Tibial nerve (tissue), 4 donors: ENCODE data around the gene ATP11A. TPM values are rescaled to one million over a fixed set of nuclear protein-coding genes. Genes with fewer than 3 reads are reported as not detected.

Experiments
- DNase-seq, 2 donors: peaks; one replicate each; pipeline ENCODE4 v3.0.0-alpha.2; 2019; ENCODE audit warnings: low spot score in 2 of 2
- H3K27ac ChIP-seq, 4 donors: fragments of 200-600 bp; sonication (generic) in 3 of 4; one replicate each; pipeline ENCODE4 v1.5.1; 2017 to 2019; ENCODE audit warnings: mild to moderate bottlenecking in 1 of 4
- H3K27me3 ChIP-seq, 2 donors: fragments of 200-600 bp; sonication (generic) in 1 of 2; one replicate each; pipeline versions ENCODE4 v1.5.1 to v1.6.0; 2017 to 2019
- H3K36me3 ChIP-seq, 3 donors: fragments of 200-600 bp; sonication (generic); one replicate each; pipeline ENCODE4 v1.5.1; 2018 to 2019
- H3K4me1 ChIP-seq, 4 donors: fragments of 200-600 bp; sonication (generic) in 3 of 4; one replicate each; pipeline ENCODE4 v1.5.1; 2017 to 2019
- H3K4me3 ChIP-seq, 4 donors: fragments of 200-600 bp; sonication (generic) in 3 of 4; one replicate each; pipeline ENCODE4 v1.5.1; 2017 to 2019; ENCODE audit warnings: mild to moderate bottlenecking in 1 of 4, moderate library complexity in 1 of 4
- H3K9me3 ChIP-seq, 4 donors: fragments of 200-600 bp; sonication (generic) in 3 of 4; one replicate each; pipeline ENCODE4 v1.5.1; 2017 to 2019
- EP300 ChIP-seq, 2 donors: sonication (generic); formaldehyde crosslinking; IDR thresholded peaks; one replicate each; pipeline ENCODE4 v1.6.1; 2017; ENCODE audit warnings: antibody characterized with exemption in 2 of 2, mild to moderate bottlenecking in 1 of 2
- POLR2A ChIP-seq, 2 donors: fragments of 450-650 bp; IDR thresholded peaks; one replicate each; pipeline ENCODE4 v1.6.1; 2017; ENCODE audit warnings: antibody characterized with exemption in 2 of 2, mild to moderate bottlenecking in 2 of 2, moderate library complexity in 2 of 2
- WGBS, 2 donors: methylation state at CpG; one replicate each; pipeline ENCODE4 v1.1.5; 2018; 5-methylcytosine and 5-hydroxymethylcytosine counted together
- total RNA-seq, 4 donors: library from RNA; depleted of rRNA; stranded (reverse); fragments of >200 nt; gene quantifications; one replicate each; pipeline ENCODE4 v1.1.0, GENCODE V29; 2016
- TF ChIP-seq, protein P1 (sequence below), 5 experiments: fragments of 200-600 bp in 3 of 5; fragments of 450-650 bp in 2 of 5; sonication (generic) in 3 of 5; IDR thresholded peaks; one replicate each; pipeline ENCODE4 v1.5.1; 2016 to 2019; ENCODE audit warnings: antibody characterized with exemption in 5 of 5, mild to moderate bottlenecking in 3 of 5, moderate library complexity in 2 of 5

Gene ATP11A
- total RNA-seq, 4 donors from 2014 or later = 24.7 to 61.5 (median 35.0) TPM

- Histone ChIP-seq H3K36me3 (peaks cover 0 to 90% (median 4%) of the 10 kb centered on the region in 3 donors), H3K4me3 (no peak overlapping the region), H3K27me3 (no peaks in the 10 kb centered on the region), H3K4me1 (no peaks in the 10 kb centered on the region), H3K9me3 (peaks cover 0 to 14% (median 0%) of the 10 kb centered on the region in 4 donors), H3K27ac (no peak overlapping the region)
- DNase-seq = no peak
- TF ChIP-seq, protein P1, sequence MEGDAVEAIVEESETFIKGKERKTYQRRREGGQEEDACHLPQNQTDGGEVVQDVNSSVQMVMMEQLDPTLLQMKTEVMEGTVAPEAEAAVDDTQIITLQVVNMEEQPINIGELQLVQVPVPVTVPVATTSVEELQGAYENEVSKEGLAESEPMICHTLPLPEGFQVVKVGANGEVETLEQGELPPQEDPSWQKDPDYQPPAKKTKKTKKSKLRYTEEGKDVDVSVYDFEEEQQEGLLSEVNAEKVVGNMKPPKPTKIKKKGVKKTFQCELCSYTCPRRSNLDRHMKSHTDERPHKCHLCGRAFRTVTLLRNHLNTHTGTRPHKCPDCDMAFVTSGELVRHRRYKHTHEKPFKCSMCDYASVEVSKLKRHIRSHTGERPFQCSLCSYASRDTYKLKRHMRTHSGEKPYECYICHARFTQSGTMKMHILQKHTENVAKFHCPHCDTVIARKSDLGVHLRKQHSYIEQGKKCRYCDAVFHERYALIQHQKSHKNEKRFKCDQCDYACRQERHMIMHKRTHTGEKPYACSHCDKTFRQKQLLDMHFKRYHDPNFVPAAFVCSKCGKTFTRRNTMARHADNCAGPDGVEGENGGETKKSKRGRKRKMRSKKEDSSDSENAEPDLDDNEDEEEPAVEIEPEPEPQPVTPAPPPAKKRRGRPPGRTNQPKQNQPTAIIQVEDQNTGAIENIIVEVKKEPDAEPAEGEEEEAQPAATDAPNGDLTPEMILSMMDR (IDR thresholded peaks at IDR 0.05) = no peak
- TF ChIP-seq POLR2A (IDR thresholded peaks at IDR 0.05) (no peak), EP300 (IDR thresholded peaks at IDR 0.05) (no peak)
- 82 to 83% methylated on average over 13 of the region's 13 CpGs for WGBS, 2 donors
These were observed 161.5 kb downstream of the ATP11A start for GRCh38 chr13:112851107-112852038.

GRCh38 chr13:112852392-112852791 lies 162.6 kb downstream of the ATP11A start:
- peaks cover 0 to 9% (median 0%) of the 10 kb centered on the region in 4 donors for H3K9me3 ChIP-seq
- no peak overlapping the region for H3K27ac ChIP-seq
- no peak for TF ChIP-seq POLR2A (IDR thresholded peaks at IDR 0.05)
- TF ChIP-seq, protein P1 (IDR thresholded peaks at IDR 0.05) = no peak
- TF ChIP-seq EP300 (IDR thresholded peaks at IDR 0.05) = no peak
- no peak overlapping the region for H3K4me3 ChIP-seq
- no peak for DNase-seq
- H3K27me3 ChIP-seq = no peaks in the 10 kb centered on the region
- no peaks in the 10 kb centered on the region for H3K4me1 ChIP-seq
- peaks cover 0 to 86% (median 4%) of the 10 kb centered on the region in 3 donors for H3K36me3 ChIP-seq
- WGBS, 2 donors = 92 to 94% methylated on average over 15 of the region's 15 CpGs

DNA sequence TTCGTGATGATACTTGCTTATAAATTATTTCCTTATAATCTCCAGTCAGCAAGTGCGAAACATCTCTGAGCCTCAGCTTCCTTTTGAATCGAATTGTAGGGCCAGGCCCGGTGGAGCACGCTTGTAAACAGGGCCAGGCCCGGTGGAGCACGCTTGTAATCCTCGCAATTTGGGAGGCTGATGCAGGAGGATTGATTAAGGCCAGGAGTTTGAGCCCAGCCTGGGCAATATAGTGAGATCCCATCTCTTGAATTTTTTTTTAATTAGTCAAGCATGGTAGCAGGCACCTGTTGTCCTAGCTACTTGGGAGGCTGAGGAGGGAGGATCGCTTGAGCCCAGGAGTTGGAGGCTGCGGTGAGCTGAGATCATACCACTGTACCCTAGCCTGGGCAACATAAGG lies 163.0 kb downstream of the ATP11A start:
- no peak overlapping the region for H3K4me3 ChIP-seq
- peaks cover 0 to 85% (median 6%) of the 10 kb centered on the region in 3 donors for H3K36me3 ChIP-seq
- H3K27ac ChIP-seq = no peak overlapping the region
- no peak for DNase-seq
- peaks cover 0 to 4% (median 0%) of the 10 kb centered on the region in 4 donors for H3K9me3 ChIP-seq
- H3K27me3 ChIP-seq = no peaks in the 10 kb centered on the region
- no peak for TF ChIP-seq POLR2A (IDR thresholded peaks at IDR 0.05)
- TF ChIP-seq EP300 (IDR thresholded peaks at IDR 0.05) = no peak
- TF ChIP-seq, protein P1 (IDR thresholded peaks at IDR 0.05) = no peak
- WGBS, 2 donors = 95 to 97% methylated on average over 10 of the region's 10 CpGs
- H3K4me1 ChIP-seq = no peaks in the 10 kb centered on the region

- TF ChIP-seq EP300 (IDR thresholded peaks at IDR 0.05) (no peak), POLR2A (IDR thresholded peaks at IDR 0.05) (no peak)
- TF ChIP-seq, protein P1 (IDR thresholded peaks at IDR 0.05) = no peak
- 91 to 94% methylated on average over 25 of the region's 25 CpGs for WGBS, 2 donors
- no peak overlapping the region for H3K27ac ChIP-seq
- peaks cover 0 to 89% (median 11%) of the 10 kb centered on the region in 3 donors for H3K36me3 ChIP-seq
- peak in 1 of 2 donors; percentile 10 for DNase-seq
- H3K4me1 ChIP-seq = no peaks in the 10 kb centered on the region
- no peaks in the 10 kb centered on the region for H3K27me3 ChIP-seq
- no peaks in the 10 kb centered on the region for H3K9me3 ChIP-seq
- no peak overlapping the region for H3K4me3 ChIP-seq
These were observed 164.5 kb downstream of the ATP11A start for GRCh38 chr13:112854321-112854720.

DNA sequence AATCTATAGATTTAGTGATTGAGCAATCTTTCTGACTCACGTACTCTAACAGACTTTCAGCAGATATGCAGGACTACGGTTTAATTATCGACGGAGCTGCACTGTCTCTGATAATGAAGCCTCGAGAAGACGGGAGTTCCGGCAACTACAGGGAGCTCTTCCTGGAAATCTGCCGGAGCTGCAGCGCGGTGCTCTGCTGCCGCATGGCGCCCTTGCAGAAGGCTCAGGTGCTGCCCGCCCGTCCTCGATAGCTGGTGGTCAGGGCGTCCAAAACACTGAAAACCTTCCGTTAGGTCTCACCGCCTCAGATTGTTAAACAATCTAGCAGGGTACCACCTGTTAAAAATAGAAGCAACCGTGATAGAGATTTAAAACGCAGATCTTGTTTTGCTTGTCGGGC lies 166.0 kb downstream of the ATP11A start:
- Histone ChIP-seq H3K27me3 (no peaks in the 10 kb centered on the region), H3K36me3 (peaks cover 0 to 93% (median 11%) of the 10 kb centered on the region in 3 donors), H3K4me3 (no peak overlapping the region), H3K27ac (no peak overlapping the region), H3K9me3 (no peaks in the 10 kb centered on the region), H3K4me1 (peaks cover 0 to 6% (median 0%) of the 10 kb centered on the region in 4 donors)
- 94 to 95% methylated on average over 21 of the region's 21 CpGs for WGBS, 2 donors
- no peak for DNase-seq
- TF ChIP-seq EP300 (IDR thresholded peaks at IDR 0.05) = no peak
- TF ChIP-seq, protein P1 (IDR thresholded peaks at IDR 0.05) = no peak
- TF ChIP-seq POLR2A (IDR thresholded peaks at IDR 0.05) = no peak
